MM.1S (cell line): ENCODE results near the gene SART3.

ENCODE experiments used
- DNase-seq: peaks from one replicate; pipeline ENCODE4 v3.0.0-alpha.2; 2015
- H2AFZ ChIP-seq: fragments of 300-600 bp; sonication (generic); 2 replicates; pipeline ENCODE4 v1.6.0; 2016; ENCODE audit warnings: antibody characterized with exemption, low read length
- H3F3A ChIP-seq: fragments of 300-600 bp; sonication (generic); 2 replicates; pipeline ENCODE4 v1.6.1; 2016; ENCODE audit warnings: mild to moderate bottlenecking, antibody characterized with exemption, low read length, moderate library complexity, mixed read lengths; ENCODE audit not compliant: insufficient read depth
- H3K27ac ChIP-seq: fragments of 300-600 bp; sonication (generic); 2 replicates; pipeline ENCODE4 v1.5.1; 2016; ENCODE audit warnings: mild to moderate bottlenecking, low read length
- H3K27me3 ChIP-seq: fragments of 300-600 bp; sonication (generic); replicated peaks from 2 replicates; pipeline ENCODE4 v1.6.0; 2016; ENCODE audit warnings: low read length; ENCODE audit not compliant: insufficient read depth
- H3K36me3 ChIP-seq: fragments of 300-600 bp; sonication (generic); replicated peaks from 2 replicates; pipeline ENCODE4 v1.6.1; 2016; ENCODE audit warnings: mild to moderate bottlenecking, low read length, mixed read lengths; ENCODE audit not compliant: insufficient read depth
- H3K4me1 ChIP-seq: fragments of 300-600 bp; sonication (generic); 2 replicates; pipeline ENCODE4 v1.6.1; 2016; ENCODE audit warnings: low read length, mixed read lengths
- H3K4me2 ChIP-seq: fragments of 300-600 bp; sonication (generic); 2 replicates; pipeline ENCODE4 v1.6.0; 2016; ENCODE audit warnings: low read depth, low read length
- H3K4me3 ChIP-seq: fragments of 300-600 bp; sonication (generic); 2 replicates; pipeline ENCODE4 v1.5.1; 2016; ENCODE audit warnings: low read length, mixed read lengths
- H3K79me2 ChIP-seq: fragments of 300-600 bp; sonication (generic); 2 replicates; pipeline ENCODE4 v1.6.1; 2016; ENCODE audit warnings: mixed run types, low read length, mixed read lengths
- H3K9ac ChIP-seq: fragments of 300-600 bp; sonication (generic); 2 replicates; pipeline ENCODE4 v1.6.1; 2016; ENCODE audit warnings: low read length, mixed read lengths
- H3K9me2 ChIP-seq: fragments of 300-600 bp; sonication (generic); replicated peaks from 2 replicates; pipeline ENCODE4 v1.6.1; 2016; ENCODE audit warnings: mild to moderate bottlenecking, low read length, mixed read lengths; ENCODE audit not compliant: insufficient read depth
- H3K9me3 ChIP-seq: fragments of 300-600 bp; sonication (generic); replicated peaks from 2 replicates; pipeline ENCODE4 v1.6.1; 2016; ENCODE audit warnings: mild to moderate bottlenecking, low read length, mixed read lengths; ENCODE audit not compliant: insufficient read depth
- H4K20me1 ChIP-seq: fragments of 300-600 bp; sonication (generic); 2 replicates; pipeline ENCODE4 v1.6.1; 2016; ENCODE audit warnings: mild to moderate bottlenecking, low read length, moderate library complexity, mixed read lengths; ENCODE audit not compliant: insufficient read depth
- CTCF ChIP-seq: fragments of 300-600 bp; sonication (generic); IDR thresholded peaks from 2 replicates; pipeline ENCODE4 v1.5.1; 2016; ENCODE audit warnings: antibody characterized with exemption, low read length, mixed read lengths
- EZH2 ChIP-seq: fragments of 300-600 bp; sonication (generic); optimal IDR thresholded peaks from 2 replicates; pipeline ENCODE3; 2017; ENCODE audit warnings: low read depth, mild to moderate bottlenecking, antibody characterized with exemption, low read length, mixed read lengths
- EZH2phosphoT487 ChIP-seq: fragments of 300-600 bp; sonication (generic); IDR thresholded peaks from 2 replicates; pipeline ENCODE4 v1.6.1; 2018; ENCODE audit warnings: antibody characterized with exemption, low read length

Gene SART3

DNA sequence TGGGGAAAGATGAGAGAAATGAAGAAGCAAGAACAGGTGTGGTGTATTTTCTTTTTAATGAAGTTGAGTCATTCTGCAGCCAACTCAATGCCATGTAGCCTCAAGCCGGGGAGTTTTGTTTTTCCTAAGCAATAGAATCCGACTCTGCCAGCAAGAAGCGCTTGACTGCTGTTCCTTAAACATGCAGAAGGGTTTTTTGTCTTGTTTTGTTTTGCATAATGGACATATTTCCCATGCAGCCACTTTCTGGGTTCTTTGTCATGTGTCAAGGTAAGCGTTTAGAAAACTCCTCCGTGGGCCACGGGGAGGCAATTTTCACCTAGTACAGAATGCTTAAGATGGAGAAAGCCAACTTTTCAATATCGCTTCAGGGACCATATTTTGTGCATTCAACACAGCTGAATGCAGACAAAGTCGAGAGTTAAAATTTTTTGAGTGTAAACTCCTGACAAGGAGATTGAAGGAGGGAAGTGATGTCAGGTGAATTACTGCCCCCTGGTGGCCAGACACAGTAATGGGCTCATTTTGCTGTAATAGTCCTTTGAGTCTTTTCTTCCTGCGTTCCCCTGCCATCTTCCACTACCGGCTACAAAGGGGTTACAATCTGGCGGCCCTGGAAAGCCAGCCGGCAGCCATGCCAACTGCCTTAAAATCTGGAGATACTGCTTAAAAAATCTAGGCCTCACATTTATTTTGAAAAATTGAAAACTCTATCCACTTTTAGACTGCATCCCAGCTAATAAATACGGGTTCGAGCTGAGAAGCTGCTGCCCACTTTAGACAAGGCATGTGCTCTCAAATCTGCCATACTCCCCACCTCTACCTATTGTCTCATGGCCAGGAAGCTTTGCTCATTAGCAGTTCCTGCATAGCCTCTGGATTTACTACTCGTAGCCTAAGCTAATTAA lies 49.1 kb downstream of the SART3 start:
- Histone ChIP-seq H3K4me1 (0 out of 2 replicates have a peak, but pooled peaks cover 6% of the 10 kb centered on the region), H4K20me1 (no peaks in the 10 kb centered on the region), H3K27me3 (no peaks in the 10 kb centered on the region), H3K9ac (peak overlapping the region; percentile 6; the same call in 1 of the 2 replicates), H2AFZ (peak overlapping the region; percentile 77), H3K9me3 (no peaks in the 10 kb centered on the region), H3K36me3 (no peaks in the 10 kb centered on the region), H3K9me2 (no peaks in the 10 kb centered on the region), H3K79me2 (peaks cover 17% of the 10 kb centered on the region), H3K4me2 (peak overlapping the region; percentile 85), H3F3A (no peaks in the 10 kb centered on the region), H3K27ac (no peak overlapping the region), H3K4me3 (peak overlapping the region; percentile 52)
- peak; percentile 72 for DNase-seq
- peak; percentile 91 for TF ChIP-seq CTCF
- no peak for TF ChIP-seq EZH2phosphoT487

DNA sequence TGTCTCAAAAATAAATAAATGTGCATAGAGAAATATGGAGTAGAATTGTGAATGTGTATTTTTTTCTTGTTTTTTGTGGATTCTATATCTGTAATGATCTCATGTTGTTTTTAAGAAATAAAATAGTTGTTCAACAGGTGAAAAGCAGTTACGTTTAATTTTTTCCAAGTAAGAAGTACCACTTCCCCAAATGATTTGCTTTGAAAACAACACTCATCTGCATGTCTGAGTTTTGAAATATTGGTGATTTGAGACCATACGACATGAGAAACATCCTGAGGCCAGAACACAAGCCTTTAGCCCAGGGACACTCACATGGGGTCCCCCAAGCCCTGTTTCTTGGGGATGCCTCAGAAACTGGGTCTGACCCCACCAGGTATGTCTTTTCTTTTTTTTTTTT lies 50.1 kb downstream of the SART3 start:
- Histone ChIP-seq H3K27ac (no peak overlapping the region), H3F3A (no peaks in the 10 kb centered on the region), H3K9me2 (no peaks in the 10 kb centered on the region), H3K4me2 (no peak overlapping the region), H3K9ac (no peak overlapping the region), H4K20me1 (no peaks in the 10 kb centered on the region), H3K4me3 (no peak overlapping the region), H2AFZ (no peak overlapping the region), H3K27me3 (no peaks in the 10 kb centered on the region), H3K36me3 (no peaks in the 10 kb centered on the region), H3K9me3 (no peaks in the 10 kb centered on the region), H3K79me2 (peaks cover 7% of the 10 kb centered on the region), H3K4me1 (0 out of 2 replicates have a peak, but pooled peaks cover under 1% of the 10 kb centered on the region)
- TF ChIP-seq CTCF: no peak
- no peak for TF ChIP-seq EZH2
- TF ChIP-seq EZH2phosphoT487: no peak
- DNase-seq: no peak

DNA sequence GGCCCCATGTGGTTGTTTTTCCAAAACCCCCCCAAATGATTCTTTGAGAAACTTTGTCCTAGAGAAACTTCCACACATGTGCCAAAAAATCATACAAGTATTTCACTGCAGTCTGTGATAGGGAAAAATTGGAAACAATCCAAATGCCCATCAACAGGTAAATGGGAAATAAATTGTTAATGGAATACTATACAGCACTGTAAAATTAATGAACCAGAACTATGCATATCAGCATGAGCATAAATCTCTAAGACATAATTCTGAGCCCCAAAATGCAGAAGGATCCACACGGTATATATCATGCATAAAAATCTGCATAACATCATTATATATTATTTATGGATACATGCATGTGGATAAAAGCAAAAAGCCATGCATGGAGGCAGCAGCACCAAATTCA lies 51.2 kb downstream of the SART3 start:
- H3K36me3 ChIP-seq: no peaks in the 10 kb centered on the region
- H3K27ac ChIP-seq: no peak overlapping the region
- H3K79me2 ChIP-seq: no peaks in the 10 kb centered on the region
- no peak overlapping the region for H3K9ac ChIP-seq
- DNase-seq: no peak
- TF ChIP-seq CTCF: no peak
- TF ChIP-seq EZH2phosphoT487: no peak
- no peaks in the 10 kb centered on the region for H3K9me2 ChIP-seq
- no peaks in the 10 kb centered on the region for H3K27me3 ChIP-seq
- H4K20me1 ChIP-seq: no peaks in the 10 kb centered on the region
- H3K4me1 ChIP-seq: no peaks in the 10 kb centered on the region
- H3K9me3 ChIP-seq: no peaks in the 10 kb centered on the region
- H3F3A ChIP-seq: no peaks in the 10 kb centered on the region
- H2AFZ ChIP-seq: no peak overlapping the region
- H3K4me3 ChIP-seq: no peak overlapping the region
- H3K4me2 ChIP-seq: no peak overlapping the region
